GM21515 (cell line): ENCODE data around the gene NEK11.
A peak's percentile ranks its signal among the peaks of the same experiment; 100 is the strongest.
"Not testable (repeated sequence)": the region's sequence is repeated elsewhere in the genome, so short reads cannot be mapped to it uniquely, and the experiment has no call there.

ENCODE experiments used
- ATAC-seq: cut with Tn5 transposase; IDR thresholded peaks from one replicate; pipeline ENCODE4 v1.9.1; 2021; ENCODE audit not compliant: unreplicated experiment

NEK11 gene

GRCh38 chr3:131353016-131353877, 326.6 kb downstream of the NEK11 start:
- no peak for ATAC-seq

DNA sequence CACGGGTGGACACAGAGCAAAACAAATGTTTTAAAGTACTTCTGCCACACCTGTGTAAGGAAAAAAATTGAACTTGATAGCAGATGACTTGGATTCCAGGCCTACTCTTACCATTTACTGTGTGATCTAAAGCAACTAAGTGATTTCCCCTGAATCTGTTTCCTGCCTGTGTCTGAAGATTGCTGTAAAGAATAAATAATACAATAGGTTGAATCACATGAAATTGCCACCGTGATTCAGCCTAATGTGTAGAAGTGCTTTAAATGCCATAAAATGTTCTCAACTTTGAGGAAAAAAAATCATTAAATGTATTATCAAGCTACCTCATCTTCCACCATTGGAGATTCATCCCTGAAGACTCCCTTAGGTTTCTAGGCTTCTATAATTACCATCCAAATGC, 327.3 kb downstream of the NEK11 start:
- ATAC-seq = no peak

GRCh38 chr3:131356006-131356595, 329.4 kb downstream of the NEK11 start:
- ATAC-seq = no peak

- no peak for ATAC-seq
Observed at GRCh38 chr3:131357275-131357674, 330.6 kb downstream of the NEK11 start.

GRCh38 chr3:131360191-131360755, 333.6 kb downstream of the NEK11 start:
- no peak for ATAC-seq

DNA sequence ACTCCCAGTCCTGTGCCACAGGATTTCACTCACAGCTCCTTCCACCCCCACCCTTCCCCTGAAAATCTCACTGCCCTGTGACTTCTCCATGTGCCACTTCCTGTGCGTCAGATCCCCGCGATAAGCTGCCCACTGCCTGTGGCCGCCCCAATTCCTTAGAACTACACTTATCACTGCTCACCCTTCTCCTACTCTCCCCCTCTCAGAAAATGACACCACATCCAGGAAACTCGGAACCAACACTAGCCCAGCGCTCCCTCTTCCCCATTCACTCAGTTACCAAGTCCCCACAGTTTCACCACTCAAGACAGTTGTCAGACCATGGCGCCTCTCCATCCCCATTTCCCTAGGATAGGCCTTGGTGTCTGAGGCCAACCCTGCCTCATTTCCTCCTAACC, 334.4 kb downstream of the NEK11 start:
- not testable (repeated sequence) for ATAC-seq

GRCh38 chr3:131361464-131362421, 335.1 kb downstream of the NEK11 start:
- ATAC-seq = peak; percentile 89

GRCh38 chr3:131363275-131363674, 336.6 kb downstream of the NEK11 start:
- ATAC-seq = no peak

GRCh38 chr3:131370935-131371687, 344.4 kb downstream of the NEK11 start:
- ATAC-seq = no peak

GRCh38 chr3:131371688-131372066, 345.0 kb downstream of the NEK11 start:
- no peak for ATAC-seq

DNA sequence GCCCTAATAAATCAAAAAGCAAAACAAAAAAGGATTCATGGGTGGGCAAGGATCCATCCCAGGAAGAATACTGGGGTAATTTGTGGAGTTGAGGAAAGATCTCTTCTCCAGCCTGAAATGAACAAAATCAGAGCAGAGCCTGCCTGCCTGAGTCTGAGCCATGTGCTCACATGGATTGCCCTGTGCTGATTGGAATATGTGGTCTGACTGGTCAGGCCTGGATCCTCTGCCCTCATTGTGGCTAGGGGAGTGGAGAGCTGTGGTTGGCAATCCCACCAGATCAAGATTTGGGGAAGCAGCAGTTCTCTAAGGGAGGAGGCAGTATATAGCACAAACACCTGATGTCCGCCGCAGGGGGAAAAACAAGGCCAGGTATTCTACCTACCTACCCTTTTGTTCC, 348.1 kb downstream of the NEK11 start:
- ATAC-seq = no peak

DNA sequence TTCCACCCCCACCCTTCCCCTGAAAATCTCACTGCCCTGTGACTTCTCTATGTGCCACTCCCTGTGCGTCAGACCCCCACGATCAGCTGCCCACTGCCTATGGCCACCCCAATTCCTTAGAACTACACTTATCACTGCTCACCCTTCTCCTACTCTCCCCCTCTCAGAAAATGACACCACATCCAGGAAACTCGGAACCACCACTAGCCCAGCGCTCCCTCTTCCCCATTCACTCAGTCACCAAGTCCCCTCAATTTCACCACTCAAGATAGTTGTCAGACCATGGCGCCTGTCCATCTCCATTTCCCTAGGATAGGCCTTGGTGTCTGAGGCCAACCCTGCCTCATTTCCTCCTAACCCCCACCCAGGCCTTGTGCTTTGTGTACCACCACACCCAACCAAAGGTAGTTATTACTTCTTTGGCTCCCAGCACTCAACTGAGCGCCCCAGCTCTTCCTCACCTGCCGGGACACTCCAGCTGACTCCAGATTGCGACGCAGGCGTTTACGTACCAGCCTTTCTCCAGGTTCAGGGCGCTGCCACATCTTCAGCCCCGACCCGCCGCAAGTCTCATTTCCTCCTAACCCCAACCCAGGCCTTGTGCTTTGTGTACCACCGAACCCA, 354.3 kb downstream of the NEK11 start:
- ATAC-seq = peak; percentile 0

DNA sequence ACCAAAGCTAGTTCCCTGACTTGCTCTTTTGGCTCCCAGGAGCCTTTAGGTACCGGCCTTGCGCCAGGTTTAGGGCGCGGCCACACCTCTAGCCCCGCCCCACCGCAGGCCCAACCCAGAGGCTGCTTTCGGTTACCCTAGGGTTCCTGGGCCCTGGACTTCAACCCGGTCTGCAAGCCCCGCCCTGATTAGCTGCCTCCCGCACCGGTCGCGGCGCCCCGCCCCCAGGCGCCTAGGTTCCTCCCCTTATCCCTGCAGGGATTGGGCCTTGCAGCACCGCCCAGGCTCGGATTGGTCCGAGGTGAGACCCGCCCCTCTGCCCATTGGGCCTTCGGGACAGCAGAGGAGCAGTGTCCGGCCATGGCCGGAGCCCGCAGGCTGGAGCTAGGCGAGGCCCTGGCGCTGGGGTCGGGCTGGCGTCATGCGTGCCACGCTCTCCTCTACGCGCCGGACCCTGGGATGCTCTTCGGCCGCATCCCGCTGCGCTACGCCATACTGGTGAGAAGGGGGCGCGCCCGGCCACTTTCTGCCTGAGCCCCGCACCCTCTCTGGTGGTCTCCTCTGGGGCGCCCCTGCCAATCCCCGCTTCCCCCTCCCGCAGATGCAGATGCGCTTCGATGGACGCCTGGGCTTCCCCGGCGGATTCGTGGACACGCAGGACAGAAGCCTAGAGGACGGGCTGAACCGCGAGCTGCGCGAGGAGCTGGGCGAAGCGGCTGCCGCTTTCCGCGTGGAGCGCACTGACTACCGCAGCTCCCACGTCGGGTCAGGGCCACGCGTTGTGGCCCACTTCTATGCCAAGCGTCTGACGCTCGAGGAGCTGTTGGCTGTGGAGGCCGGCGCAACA, 355.0 kb downstream of the NEK11 start, which contains the start of gene NUDT16:
NUDT16 (plus strand) TSS at position 330 of the 847 bp plus-strand sequence; CDS start at position 361, 31 bp downstream.
- ATAC-seq = peak; percentile 99

- no peak for ATAC-seq
Observed at GRCh38 chr3:131386429-131387165, 359.9 kb downstream of the NEK11 start.

DNA sequence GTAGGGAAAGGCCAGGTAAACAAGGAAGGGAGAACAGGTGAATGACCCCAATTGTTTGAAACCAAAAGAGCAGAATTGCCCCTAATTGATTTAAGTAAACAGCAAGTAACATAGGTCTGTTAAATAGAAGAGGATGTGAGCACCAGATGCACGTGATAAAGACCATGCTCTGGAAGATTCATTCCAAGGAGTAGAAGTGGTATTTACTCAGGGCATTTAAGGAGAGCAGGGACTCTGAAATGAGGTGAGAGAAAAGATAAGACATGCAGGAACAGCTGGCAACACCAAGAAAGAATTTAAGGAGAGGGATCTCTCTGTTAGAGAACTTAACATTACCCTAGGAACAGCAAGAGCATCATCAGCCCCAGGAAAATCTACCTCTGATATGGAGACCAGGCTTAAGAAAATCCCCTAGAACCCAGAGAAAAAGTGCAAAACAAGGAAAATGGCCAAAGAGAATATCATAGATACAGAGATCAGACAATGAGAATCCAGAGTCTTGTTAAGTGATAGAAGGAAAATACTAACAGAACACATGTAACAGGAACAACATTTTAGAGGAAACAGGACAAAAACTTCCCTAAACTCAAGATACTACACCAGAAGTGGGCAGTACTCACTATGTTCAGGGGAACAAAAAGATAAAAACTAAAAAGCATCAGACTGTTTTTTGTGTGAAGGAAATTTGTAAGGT, 361.3 kb downstream of the NEK11 start:
- ATAC-seq = no peak

- ATAC-seq = no peak
Observed at GRCh38 chr3:131388490-131388799, 361.8 kb downstream of the NEK11 start.

- ATAC-seq = no peak
Observed at GRCh38 chr3:131390331-131390730, 363.7 kb downstream of the NEK11 start.

- ATAC-seq = no peak
Observed at GRCh38 chr3:131393051-131393450, 366.4 kb downstream of the NEK11 start.
